Fibroblast of lung (primary cell): ENCODE results near the gene ACE. TPM values are rescaled to one million over a fixed set of nuclear protein-coding genes. Genes with fewer than 3 reads are reported as not detected.

Experiments
- DNase-seq, 2 donors: peaks; one replicate each; pipeline versions ENCODE4 v3.0.0 to v3.0.0-alpha.2; 2010; ENCODE audit warnings: low read depth in 2 of 2
- H2AFZ ChIP-seq: 2 replicates; pipeline ENCODE4 v1.5.1; 2012; ENCODE audit warnings: low read length, control low read depth, inconsistent platforms
- H3K27ac ChIP-seq: 2 replicates; pipeline ENCODE4 v1.5.1; 2011; ENCODE audit warnings: low read length, control low read depth; ENCODE audit not compliant: insufficient read depth
- H3K27me3 ChIP-seq: 2 replicates; pipeline ENCODE4 v1.5.1; 2011; ENCODE audit warnings: mild to moderate bottlenecking, low read length; ENCODE audit not compliant: control insufficient read depth, insufficient read depth
- H3K36me3 ChIP-seq: 2 replicates; pipeline ENCODE4 v1.5.1; 2011; ENCODE audit warnings: low read length; ENCODE audit not compliant: control insufficient read depth, insufficient read depth
- H3K4me1 ChIP-seq: 2 replicates; pipeline ENCODE4 v1.5.1; 2011; ENCODE audit warnings: low read length; ENCODE audit not compliant: control insufficient read depth, insufficient read depth; ENCODE audit errors: extremely low read depth
- H3K4me2 ChIP-seq: 2 replicates; pipeline ENCODE4 v1.5.1; 2011; ENCODE audit warnings: low read length, control low read depth; ENCODE audit not compliant: insufficient read depth; ENCODE audit errors: extremely low read depth
- H3K4me3 ChIP-seq, 4 experiments: fragments of 200-600 bp in 1 of 4; sonication (generic) in 1 of 4; replicated peaks in 1 of 4; 2 replicates each; pipeline ENCODE4 v1.5.1; 2011 to 2016; ENCODE audit warnings: low read length in 4 of 4, low read depth in 3 of 4, mild to moderate bottlenecking in 3 of 4, control low read depth in 2 of 4, inconsistent platforms in 1 of 4, mixed read lengths in 1 of 4; ENCODE audit not compliant: insufficient read depth in 1 of 4; ENCODE audit errors: control extremely low read depth in 1 of 4
- H3K79me2 ChIP-seq: 2 replicates; pipeline ENCODE4 v1.5.1; 2012; ENCODE audit warnings: mild to moderate bottlenecking, low read length, inconsistent platforms; ENCODE audit not compliant: control insufficient read depth, insufficient read depth
- H3K9ac ChIP-seq: 2 replicates; pipeline ENCODE4 v1.5.1; 2011; ENCODE audit warnings: mild to moderate bottlenecking, low read length, control low read depth; ENCODE audit not compliant: insufficient read depth
- H3K9me3 ChIP-seq: 2 replicates; pipeline ENCODE4 v1.5.1; 2012; ENCODE audit warnings: low read depth, low read length; ENCODE audit not compliant: control insufficient read depth, insufficient read depth
- H4K20me1 ChIP-seq: 2 replicates; pipeline ENCODE4 v1.5.1; 2011; ENCODE audit warnings: low read length; ENCODE audit not compliant: control insufficient read depth, insufficient read depth; ENCODE audit errors: extremely low read depth
- CTCF ChIP-seq, 2 donors: IDR thresholded peaks in 1 of 2; conservative IDR thresholded peaks in 1 of 2; 1 replicate in 1 of 2; 2 replicates in 1 of 2; pipeline ENCODE4 v1.5.1; 2011 to 2012; ENCODE audit warnings: low read length in 2 of 2, control low read depth in 1 of 2, inconsistent platforms in 1 of 2, low read depth in 1 of 2, mild to moderate bottlenecking in 1 of 2
- EZH2 ChIP-seq: IDR thresholded peaks from 2 replicates; pipeline ENCODE4 v1.5.1; 2012; ENCODE audit warnings: low read length, control low read depth, mild to moderate bottlenecking; ENCODE audit errors: missing control alignments
- polyA plus RNA-seq, 2 donors: library from polyadenylated mRNA; depleted of rRNA in 1 of 2; stranded (reverse) in 1 of 2; unstranded in 1 of 2; fragments of >200 nt; gene quantifications; 2 replicates each; pipeline ENCODE4 v1.2.1, GENCODE V29; 2011 to 2012; ENCODE audit warnings: missing spikeins in 1 of 2
- total RNA-seq: library from RNA; depleted of rRNA; stranded (reverse); fragments of >200 nt; gene quantifications from 2 replicates; pipeline ENCODE4 v1.2.1, GENCODE V29; 2014

Gene ACE
- total and polyA plus RNA-seq, 2 donors (not counting 1 experiment from before 2014, with no cell fraction given) = 0.92 to 2.5 TPM

- H3K27me3 ChIP-seq = peaks cover 28% of the 10 kb centered on the region
- TF ChIP-seq CTCF (conservative IDR thresholded peaks at IDR 0.05 in 1 of 2, IDR thresholded peaks at IDR 0.05 in 1 of 2; ENCODE audit: low read depth in 1 of 2, low read length in 2 of 2) = no peak
- TF ChIP-seq EZH2 = no peak
- H3K4me1 ChIP-seq = no peaks in the 10 kb centered on the region
- H3K79me2 ChIP-seq = no peaks in the 10 kb centered on the region
- no peak overlapping the region for H3K4me2 ChIP-seq
- DNase-seq = no peak
- no peak overlapping the region for H3K9ac ChIP-seq
- no peak overlapping the region for H2AFZ ChIP-seq
- no peaks in the 10 kb centered on the region for H3K36me3 ChIP-seq
- no peaks in the 10 kb centered on the region for H4K20me1 ChIP-seq
- H3K4me3 ChIP-seq = no peak overlapping the region
- no peaks in the 10 kb centered on the region for H3K9me3 ChIP-seq
- H3K27ac ChIP-seq = no peak overlapping the region
Observed at GRCh38 chr17:63537001-63537400, 60.1 kb downstream of the ACE start.

GRCh38 chr17:63537991-63538692, 61.3 kb downstream of the ACE start:
- no peaks in the 10 kb centered on the region for H3K79me2 ChIP-seq
- no peak overlapping the region for H3K9ac ChIP-seq
- peak in 1 of 2 donors; percentile 1 for DNase-seq
- no peaks in the 10 kb centered on the region for H3K36me3 ChIP-seq
- H2AFZ ChIP-seq = no peak overlapping the region
- H3K27me3 ChIP-seq = peaks cover 28% of the 10 kb centered on the region
- H3K27ac ChIP-seq = no peak overlapping the region
- no peaks in the 10 kb centered on the region for H4K20me1 ChIP-seq
- no peaks in the 10 kb centered on the region for H3K4me1 ChIP-seq
- peak; percentile 63 for TF ChIP-seq EZH2
- TF ChIP-seq CTCF (conservative IDR thresholded peaks at IDR 0.05 in 1 of 2, IDR thresholded peaks at IDR 0.05 in 1 of 2; ENCODE audit: low read depth in 1 of 2, low read length in 2 of 2) = no peak
- no peaks in the 10 kb centered on the region for H3K9me3 ChIP-seq
- peak overlapping the region; percentile 27 for H3K4me2 ChIP-seq
- no peak overlapping the region for H3K4me3 ChIP-seq

GRCh38 chr17:63538693-63539595, 62.1 kb downstream of the ACE start:
- Histone ChIP-seq H2AFZ (no peak overlapping the region), H3K27me3 (peaks cover 28% of the 10 kb centered on the region), H3K9me3 (no peaks in the 10 kb centered on the region), H3K4me2 (no peak overlapping the region), H3K79me2 (no peaks in the 10 kb centered on the region), H3K4me1 (no peaks in the 10 kb centered on the region), H4K20me1 (no peaks in the 10 kb centered on the region), H3K36me3 (no peaks in the 10 kb centered on the region), H3K4me3 (no peak overlapping the region), H3K9ac (no peak overlapping the region), H3K27ac (no peak overlapping the region)
- TF ChIP-seq CTCF (conservative IDR thresholded peaks at IDR 0.05 in 1 of 2, IDR thresholded peaks at IDR 0.05 in 1 of 2; ENCODE audit: low read depth in 1 of 2, low read length in 2 of 2) (no peak), EZH2 (peak; percentile 4)
- no peak for DNase-seq
